K562 (cell line): Measurements from ENCODE around the gene RSPRY1. TPM values are rescaled to one million over a fixed set of nuclear protein-coding genes. Genes with fewer than 3 reads are reported as not detected.

Source experiments
- ATAC-seq: fragments of 200-7000 bp; cut with Tn5 transposase; 3 replicates; pipeline ENCODE4 v1.9.1; 2020; ENCODE audit warnings: moderate library complexity
- BruUV-seq: library from RNA; stranded (reverse); fragments of 400-500 nt; replicated peaks from 2 replicates; lab custom pipeline; 2021; lab: Mats Ljungman, UMichigan
- CTCF ChIA-PET: fragments of 300-600 bp; formaldehyde crosslinking; extraction: SDS; loops from one replicate; lab custom pipeline; 2021; ENCODE audit warnings: low intra/inter-chr PET ratio; lab: Yijun Ruan, JAX
- POLR2A ChIA-PET: fragments of 300-600, 350-650 bp; sonication (Branson Sonifier 250); formaldehyde crosslinking; extraction: SDS; loops from one replicate; lab custom pipeline; 2021; ENCODE audit warnings: antibody characterized with exemption, inconsistent platforms; lab: Yijun Ruan, JAX
- DNase-seq, 4 experiments: peaks; one replicate each; pipeline versions ENCODE4 v3.0.0 to v3.0.0-alpha.2; 2011 to 2018; ENCODE audit warnings: low spot score in 3 of 4, mixed read lengths in 3 of 4; ENCODE audit errors: extremely low read depth in 1 of 4
- FAIRE-seq: peaks from 2 replicates; lab custom pipeline; 2011; peaks lifted over from hg19 to GRCh38; lab: Jason Lieb, UNC
- H2AFZ ChIP-seq: 2 replicates; pipeline ENCODE4 v1.6.0; 2011; ENCODE audit warnings: low read depth, low read length, control low read depth, inconsistent platforms
- H3K27ac ChIP-seq: fragments of 200-600 bp; 3 replicates; pipeline ENCODE4 v1.8.0; 2011; ENCODE audit warnings: low read depth, mild to moderate bottlenecking, control low read depth, inconsistent platforms, low read length, moderate library complexity, mixed read lengths; ENCODE audit errors: extremely low read depth
- H3K27me3 ChIP-seq, 2 experiments: fragments of 300-600 bp in 1 of 2; 2 replicates in 1 of 2; 3 replicates in 1 of 2; pipeline versions ENCODE4 v1.6.0 to v1.8.0; 2011; ENCODE audit warnings: inconsistent platforms in 2 of 2, low read length in 2 of 2, mild to moderate bottlenecking in 1 of 2, mixed read lengths in 1 of 2, moderate library complexity in 1 of 2; ENCODE audit not compliant: control insufficient read depth in 2 of 2, insufficient read depth in 2 of 2
- H3K36me3 ChIP-seq: fragments of 300-600 bp; 3 replicates; pipeline ENCODE4 v1.8.0; 2011; ENCODE audit warnings: mild to moderate bottlenecking, low read length, inconsistent platforms; ENCODE audit not compliant: control insufficient read depth, insufficient read depth
- H3K4me1 ChIP-seq, 2 experiments: fragments of 200-600 bp in 1 of 2; replicated peaks in 1 of 2; 2 replicates in 1 of 2; 3 replicates in 1 of 2; pipeline versions ENCODE4 v1.5.1 to v1.8.0; 2011; ENCODE audit warnings: inconsistent platforms in 2 of 2, low read length in 2 of 2, mild to moderate bottlenecking in 1 of 2, mixed read lengths in 1 of 2, moderate library complexity in 1 of 2; ENCODE audit not compliant: control insufficient read depth in 2 of 2, insufficient read depth in 2 of 2
- H3K4me2 ChIP-seq: 2 replicates; pipeline ENCODE4 v1.6.1; 2011; ENCODE audit warnings: low read length, control low read depth, inconsistent platforms, mixed read lengths; ENCODE audit not compliant: insufficient read depth
- H3K4me3 ChIP-seq: fragments of 200-600 bp; sonication (generic), shearing (Covaris generic); 2 replicates; pipeline ENCODE4 v1.5.1; 2016; ENCODE audit warnings: control low read depth, inconsistent platforms
- H3K79me2 ChIP-seq: fragments of 200-600 bp; 3 replicates; pipeline ENCODE4 v1.8.0; 2011; ENCODE audit warnings: low read length, inconsistent platforms; ENCODE audit not compliant: control insufficient read depth, insufficient read depth
- H3K9ac ChIP-seq, 2 experiments: 2 replicates each; pipeline versions ENCODE4 v1.6.0 to v1.6.1; 2011; ENCODE audit warnings: low read depth in 2 of 2, low read length in 2 of 2, control low read depth in 1 of 2, inconsistent platforms in 1 of 2, mild to moderate bottlenecking in 1 of 2, mixed read lengths in 1 of 2; ENCODE audit not compliant: insufficient read depth in 1 of 2
- H3K9me1 ChIP-seq: one replicate; pipeline ENCODE4 v1.6.0; 2011; ENCODE audit warnings: inconsistent platforms, mild to moderate bottlenecking, low read length, moderate library complexity; ENCODE audit not compliant: control insufficient read depth, insufficient read depth
- H3K9me3 ChIP-seq: replicated peaks from 2 replicates; pipeline ENCODE4 v1.5.1; 2011; ENCODE audit warnings: low read depth, low read length, inconsistent platforms; ENCODE audit not compliant: control insufficient read depth, insufficient read depth
- H4K20me1 ChIP-seq: replicated peaks from 2 replicates; pipeline ENCODE4 v1.6.1; 2011; ENCODE audit warnings: low read length, inconsistent platforms, mixed read lengths; ENCODE audit not compliant: control insufficient read depth, insufficient read depth
- CHD1 ChIP-seq: fragments of 200-600 bp; sonication (generic); IDR thresholded peaks from one replicate; pipeline ENCODE4 v1.6.1; 2012; ENCODE audit warnings: mild to moderate bottlenecking, moderate library complexity, low read length, inconsistent platforms
- CREM ChIP-seq: IDR thresholded peaks from 2 replicates; pipeline ENCODE4 v1.6.1; 2014; ENCODE audit warnings: antibody characterized with exemption, low read depth
- CTCF ChIP-seq, 3 experiments: IDR thresholded peaks in 2 of 3; conservative IDR thresholded peaks in 1 of 3; 2 replicates each; pipeline ENCODE4 v1.5.1; 2011 to 2012; ENCODE audit warnings: low read length in 3 of 3, mild to moderate bottlenecking in 3 of 3, control low read depth in 2 of 3, improper control_type of control experiment in 1 of 3, inconsistent platforms in 1 of 3, low read depth in 1 of 3, mixed read lengths in 1 of 3, moderate library complexity in 1 of 3; ENCODE audit not compliant: insufficient read depth in 2 of 3
- FOXP1 ChIP-seq: sonication (generic); formaldehyde crosslinking; IDR thresholded peaks from 2 replicates; pipeline ENCODE4 v1.8.0; 2022; ENCODE audit warnings: mild to moderate bottlenecking, missing genetic modification reagents
- GTF2F1 ChIP-seq: IDR thresholded peaks from 2 replicates; pipeline ENCODE4 v1.6.1; 2011; ENCODE audit warnings: low read depth, low read length, improper control_type of control experiment
- HDAC1 ChIP-seq, 2 experiments: fragments of 450-650 bp; IDR thresholded peaks; 2 replicates each; pipeline ENCODE4 v1.6.1; 2016 to 2017; ENCODE audit warnings: inconsistent platforms in 1 of 2, mild to moderate bottlenecking in 1 of 2, moderate library complexity in 1 of 2
- KLF16 ChIP-seq: IDR thresholded peaks from 2 replicates; pipeline ENCODE4 v1.6.1; 2016; ENCODE audit warnings: antibody characterized with exemption
- MNT ChIP-seq, 2 experiments: fragments of 450-650 bp; conservative IDR thresholded peaks; 2 replicates each; pipeline ENCODE4 v1.6.1; 2017; ENCODE audit warnings: mild to moderate bottlenecking in 2 of 2, moderate library complexity in 2 of 2
- MTA3 ChIP-seq: fragments of 450-650 bp; formaldehyde crosslinking; IDR thresholded peaks from 2 replicates; pipeline ENCODE4 v1.6.1; 2017; ENCODE audit warnings: mild to moderate bottlenecking, borderline replicate concordance
- PML ChIP-seq: IDR thresholded peaks from 2 replicates; pipeline ENCODE4 v1.6.1; 2012; ENCODE audit warnings: low read length, inconsistent platforms
- RBBP5 ChIP-seq: fragments of 200-600 bp; sonication (generic); IDR thresholded peaks from 2 replicates; pipeline ENCODE4 v1.6.1; 2012; ENCODE audit warnings: borderline replicate concordance, mild to moderate bottlenecking, low read length, control low read depth, inconsistent platforms; ENCODE audit not compliant: insufficient read depth, poor library complexity, severe bottlenecking
- RBM39 ChIP-seq: fragments of 200-400 bp; formaldehyde crosslinking; optimal IDR thresholded peaks from 2 replicates; pipeline ENCODE3; 2018; ENCODE audit warnings: low read depth, low read length
- UBTF ChIP-seq, 2 experiments: IDR thresholded peaks; 2 replicates each; pipeline ENCODE4 v1.6.1; 2012; ENCODE audit warnings: improper control_type of control experiment in 2 of 2, low read depth in 2 of 2, low read length in 2 of 2, borderline replicate concordance in 1 of 2
- WGBS: fragments of 100-300 bp; shearing (Covaris generic); methylation state at CpG from one replicate; pipeline ENCODE4 v1.1.6; 2016; ENCODE audit warnings: low coverage, mixed read lengths; ENCODE audit not compliant: insufficient coverage; ENCODE audit errors: missing lambda C conversion rate; 5-methylcytosine and 5-hydroxymethylcytosine counted together
- in situ Hi-C: fragments of 300-500 bp; cut with MboI; formaldehyde crosslinking; loops from 4 replicates; pipeline ENCODE4 v1.15.0; 2018; ENCODE audit warnings: inconsistent platforms, mixed read lengths
- intact Hi-C: fragments of 100-400 bp; cut with micrococcal nuclease; formaldehyde crosslinking; loops from 2 replicates; pipeline ENCODE4 v1.14.2; 2022
- polyA plus RNA-seq, 8 experiments: library from polyadenylated mRNA; depleted of rRNA in 4 of 8; stranded (reverse) in 5 of 8; unstranded in 3 of 8; fragments of >200 nt; fragmentation: Nextera tagmentation in 2 of 8; fragmentation: Illumina TruSeq in 1 of 8; extraction: Ambion mirVana in 2 of 8; extraction: Trizol in 1 of 8; gene quantifications; 2 replicates each; pipeline versions ENCODE4 v1.2.1 to v1.2.3, GENCODE V29; 2011 to 2014; ENCODE audit warnings: inconsistent platforms in 1 of 8, missing spikeins in 1 of 8
- total RNA-seq, 7 experiments: library from RNA; depleted of rRNA in 6 of 7; stranded (reverse); fragments of >200 nt in 6 of 7; fragmentation: Illumina TruSeq in 2 of 7; extraction: Trizol in 2 of 7; gene quantifications; 2 replicates each; pipeline versions ENCODE4 v1.2.1 to v1.2.3, GENCODE V29; 2011 to 2021; ENCODE audit warnings: low replicate concordance in 1 of 7

Gene RSPRY1
- total and polyA plus RNA-seq, 9 of the 15 experiments (the other 6 are each of a cell fraction or from before 2014, with no cell fraction given): 10.2 to 27.8 (median 20.8) TPM

- H3K9ac ChIP-seq: peak overlapping the region; percentile 88 to 90
- peak overlapping the region; percentile 91 for H2AFZ ChIP-seq
- ATAC-seq (peak; percentile 52), FAIRE-seq (peak; percentile 71), DNase-seq (peak; percentile 24 to 64 (median 36))
- peaks cover 6 to 9% of the 10 kb centered on the region in 2 experiments for H3K4me1 ChIP-seq
- ChIA-PET POLR2A (interaction anchor here (0.7 to 1.1 kb wide), 8 partner anchors 8 to 256 kb away, joined by 3 to 4 read pairs (median 3); no protein-coding TSS in a partner anchor), CTCF (no interaction called here)
- H4K20me1 ChIP-seq: no peaks in the 10 kb centered on the region
- H3K36me3 ChIP-seq: peaks cover 5% of the 10 kb centered on the region; the same call in 1 of the 3 replicates
- H3K79me2 ChIP-seq: peaks cover 94% of the 10 kb centered on the region
- H3K9me3 ChIP-seq: no peaks in the 10 kb centered on the region
- intact Hi-C loops: loop anchor here (2.0 kb wide), 1 partner anchor 112 kb away; no protein-coding TSS in a partner anchor
- peak overlapping the region; percentile 94 for H3K4me3 ChIP-seq
- TSS peak; percentile 56 for BruUV-seq
- H3K27me3 ChIP-seq: no peaks in the 10 kb centered on the region
- H3K27ac ChIP-seq: peak overlapping the region; percentile 80
- WGBS: 2% methylated on average over 28 of the region's 28 CpGs
- in situ Hi-C loops: no loop called here
- H3K4me2 ChIP-seq: peak overlapping the region; percentile 97
- H3K9me1 ChIP-seq: no peaks in the 10 kb centered on the region
- TF ChIP-seq CTCF (IDR thresholded peaks at IDR 0.05 in 2 of 3, conservative IDR thresholded peaks at IDR 0.05 in 1 of 3; ENCODE audit: insufficient read depth in 2 of 3, low read depth in 1 of 3, low read length in 3 of 3) (0 out of 6 replicates have a peak, but pooled peaks of 1 of the 3 experiments have one; percentile 9), UBTF (IDR thresholded peaks at IDR 0.05; ENCODE audit: borderline replicate concordance in 1 of 2, low read depth in 2 of 2, low read length in 2 of 2) (0 out of 4 replicates have a peak, but pooled peaks of 1 of the 2 experiments have one; percentile 36), FOXP1 (CRISPR knock-in tag) (no peak), CHD1 (peak; percentile 42), GTF2F1 (0 out of 2 replicates have a peak, but pooled peaks have one; percentile 48), HDAC1 (IDR thresholded peaks at IDR 0.05) (peak in 1 of 2 experiments; percentile 44; a peak in 1 of 4 replicates), KLF16 (peak; percentile 15; the same call in 1 of the 2 replicates), MNT (conservative IDR thresholded peaks at IDR 0.05) (0 out of 4 replicates have a peak, but pooled peaks of 1 of the 2 experiments have one; percentile 28), CREM (0 out of 2 replicates have a peak, but pooled peaks have one; percentile 14), PML (peak; percentile 21; the same call in 1 of the 2 replicates), MTA3 (0 out of 2 replicates have a peak, but pooled peaks have one; percentile 16), RBBP5 (peak; percentile 29), RBM39 (no peak)
These were observed 1.0 kb downstream of the RSPRY1 start for GRCh38 chr16:57186872-57187854.
